ENCODE measurements around the gene TST. TPM values are rescaled to one million over a fixed set of nuclear protein-coding genes. Genes with fewer than 3 reads are reported as not detected.

The TST gene
- total RNA-seq, 4 donors from 2014 or later = 27.0 to 44.8 (median 38.6) TPM

DNA sequence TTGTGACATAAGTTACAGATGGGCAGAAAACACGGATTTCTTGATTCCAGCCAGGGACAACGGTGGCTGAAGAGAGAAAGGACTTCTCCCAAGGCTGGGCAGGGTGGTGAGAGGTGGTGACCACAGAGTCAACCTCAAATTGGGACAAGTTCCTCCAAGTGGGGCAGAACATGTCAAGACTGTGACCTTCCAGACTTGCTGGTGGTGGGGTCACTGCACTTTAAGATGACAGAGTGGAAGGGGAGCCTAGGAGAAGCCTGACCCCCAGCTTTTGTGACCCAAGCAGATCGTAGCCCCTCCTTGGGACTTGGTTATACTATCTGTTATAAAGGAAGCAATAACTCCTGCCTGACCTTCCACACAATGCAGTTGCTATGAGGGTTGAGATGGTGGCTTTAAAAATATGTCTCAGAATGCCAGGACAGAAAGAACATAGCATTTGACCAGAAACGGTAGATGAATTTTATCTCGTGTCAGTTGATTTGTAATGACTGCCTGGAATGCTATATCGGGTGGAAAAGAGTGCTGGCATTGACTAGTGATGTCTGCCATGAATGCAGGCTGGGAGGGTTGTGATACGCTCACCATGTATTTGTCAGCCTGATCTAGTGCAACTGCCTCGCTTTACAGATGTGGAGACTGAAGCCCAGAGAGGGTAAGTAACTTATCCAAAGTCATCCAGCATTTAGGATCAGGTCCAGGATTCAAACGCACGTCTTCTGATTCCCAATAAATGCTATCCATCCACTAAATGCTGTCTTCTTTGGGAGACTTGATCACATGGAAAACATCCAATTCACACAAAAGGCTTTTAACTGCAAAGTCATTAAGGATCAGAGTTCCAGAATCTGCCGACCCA lies 18.3 kb downstream of the TST start:
- DNase-seq (ENCODE audit: extremely low spot score) = no peak
- no peak overlapping the region for H3K27ac ChIP-seq (replicated peaks in 1 of 4)
- H3K4me3 ChIP-seq = no peak overlapping the region
- intact Hi-C loops (cut with DNase I) = no loop called here
- no peaks in the 10 kb centered on the region for H3K4me1 ChIP-seq
- peaks cover 0 to 28% (median 0%) of the 10 kb centered on the region in 4 donors for H3K27me3 ChIP-seq
- TF ChIP-seq POLR2A (IDR thresholded peaks at IDR 0.05; ENCODE audit: low read depth) (no peak), EP300 (IDR thresholded peaks at IDR 0.05) (no peak), POLR2AphosphoS5 (IDR thresholded peaks at IDR 0.05) (no peak)
- TF ChIP-seq, protein P1, sequence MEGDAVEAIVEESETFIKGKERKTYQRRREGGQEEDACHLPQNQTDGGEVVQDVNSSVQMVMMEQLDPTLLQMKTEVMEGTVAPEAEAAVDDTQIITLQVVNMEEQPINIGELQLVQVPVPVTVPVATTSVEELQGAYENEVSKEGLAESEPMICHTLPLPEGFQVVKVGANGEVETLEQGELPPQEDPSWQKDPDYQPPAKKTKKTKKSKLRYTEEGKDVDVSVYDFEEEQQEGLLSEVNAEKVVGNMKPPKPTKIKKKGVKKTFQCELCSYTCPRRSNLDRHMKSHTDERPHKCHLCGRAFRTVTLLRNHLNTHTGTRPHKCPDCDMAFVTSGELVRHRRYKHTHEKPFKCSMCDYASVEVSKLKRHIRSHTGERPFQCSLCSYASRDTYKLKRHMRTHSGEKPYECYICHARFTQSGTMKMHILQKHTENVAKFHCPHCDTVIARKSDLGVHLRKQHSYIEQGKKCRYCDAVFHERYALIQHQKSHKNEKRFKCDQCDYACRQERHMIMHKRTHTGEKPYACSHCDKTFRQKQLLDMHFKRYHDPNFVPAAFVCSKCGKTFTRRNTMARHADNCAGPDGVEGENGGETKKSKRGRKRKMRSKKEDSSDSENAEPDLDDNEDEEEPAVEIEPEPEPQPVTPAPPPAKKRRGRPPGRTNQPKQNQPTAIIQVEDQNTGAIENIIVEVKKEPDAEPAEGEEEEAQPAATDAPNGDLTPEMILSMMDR (IDR thresholded peaks at IDR 0.05) = no peak
- WGBS = 73% methylated on average over 11 of the region's 11 CpGs
- H3K9me3 ChIP-seq = no peaks in the 10 kb centered on the region
- H3K36me3 ChIP-seq = no peaks in the 10 kb centered on the region

DNA sequence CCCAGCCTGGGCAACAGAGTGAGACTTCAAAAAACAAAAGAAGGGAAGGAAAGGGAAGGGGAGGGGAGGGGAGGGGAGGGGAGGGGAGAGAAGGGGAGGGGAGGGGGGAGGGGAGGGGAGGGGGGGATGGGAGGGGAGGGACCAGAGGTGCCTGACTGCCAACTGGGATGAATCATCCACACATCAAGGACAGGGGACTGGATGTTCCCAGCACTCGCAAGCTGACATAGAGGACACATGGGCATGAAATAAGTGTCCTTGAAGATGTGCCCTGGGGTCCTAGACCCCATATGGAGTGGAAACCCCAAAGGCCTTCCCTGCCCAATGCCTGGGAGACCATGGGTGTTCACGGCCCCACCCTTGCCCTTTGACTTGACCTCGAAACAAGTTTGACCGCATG lies 19.8 kb downstream of the TST start:
- WGBS = 91% methylated on average over 4 of the region's 4 CpGs
- H3K4me1 ChIP-seq = no peaks in the 10 kb centered on the region
- TF ChIP-seq POLR2A (IDR thresholded peaks at IDR 0.05; ENCODE audit: low read depth) (no peak), EP300 (IDR thresholded peaks at IDR 0.05) (no peak), POLR2AphosphoS5 (IDR thresholded peaks at IDR 0.05) (no peak)
- TF ChIP-seq, protein P1 (IDR thresholded peaks at IDR 0.05) = no peak
- peaks cover 0 to 28% (median 0%) of the 10 kb centered on the region in 4 donors for H3K27me3 ChIP-seq
- no peak overlapping the region for H3K4me3 ChIP-seq
- H3K27ac ChIP-seq (replicated peaks in 1 of 4) = no peak overlapping the region
- no peaks in the 10 kb centered on the region for H3K36me3 ChIP-seq
- DNase-seq (ENCODE audit: extremely low spot score) = no peak
- H3K9me3 ChIP-seq = no peaks in the 10 kb centered on the region
- intact Hi-C loops (cut with DNase I) = no loop called here

DNA sequence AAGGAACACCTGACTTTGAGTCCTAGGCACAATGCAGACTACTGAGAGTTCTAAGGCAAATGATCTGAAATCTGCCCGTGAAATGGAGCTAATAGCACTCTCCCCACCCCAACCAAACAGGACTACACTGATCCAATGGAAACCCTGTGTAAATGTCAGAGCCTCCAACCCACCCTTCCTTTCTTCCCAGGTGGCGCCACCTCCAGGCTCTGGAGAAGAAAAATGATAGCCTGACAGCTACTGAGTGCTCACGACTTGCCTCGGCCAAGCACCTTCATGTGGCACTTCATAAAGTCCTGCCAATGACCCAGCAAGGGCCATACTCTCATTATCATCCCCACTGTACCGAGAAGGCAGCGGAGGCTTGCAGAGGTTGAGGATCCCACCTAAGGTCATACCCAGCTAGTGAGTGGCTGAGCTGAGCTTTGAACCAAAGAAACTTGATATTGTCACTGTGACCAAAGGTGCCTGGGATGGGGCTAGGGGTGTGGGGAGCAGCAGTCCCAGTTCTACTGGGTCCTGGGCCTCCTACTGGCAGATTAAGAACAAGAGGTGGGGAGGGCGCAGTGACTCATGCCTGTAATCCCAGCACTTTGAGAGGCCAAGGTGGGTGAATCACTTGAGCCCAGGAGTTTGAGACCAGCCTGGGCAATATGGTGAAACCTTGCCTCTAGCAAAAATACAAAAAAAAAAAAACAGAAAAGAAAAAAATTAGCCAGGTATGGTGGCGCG lies 20.5 kb downstream of the TST start:
- Histone ChIP-seq H3K9me3 (no peaks in the 10 kb centered on the region), H3K27me3 (peaks cover 0 to 22% (median 0%) of the 10 kb centered on the region in 4 donors), H3K4me3 (no peak overlapping the region), H3K27ac (replicated peaks in 1 of 4) (no peak overlapping the region), H3K4me1 (no peaks in the 10 kb centered on the region), H3K36me3 (no peaks in the 10 kb centered on the region)
- intact Hi-C loops (cut with DNase I) = no loop called here
- 76% methylated on average over 9 of the region's 9 CpGs for WGBS
- TF ChIP-seq, protein P1 (IDR thresholded peaks at IDR 0.05) = no peak
- TF ChIP-seq POLR2AphosphoS5 (IDR thresholded peaks at IDR 0.05) = no peak
- no peak for TF ChIP-seq POLR2A (IDR thresholded peaks at IDR 0.05; ENCODE audit: low read depth)
- no peak for DNase-seq (ENCODE audit: extremely low spot score)

DNA sequence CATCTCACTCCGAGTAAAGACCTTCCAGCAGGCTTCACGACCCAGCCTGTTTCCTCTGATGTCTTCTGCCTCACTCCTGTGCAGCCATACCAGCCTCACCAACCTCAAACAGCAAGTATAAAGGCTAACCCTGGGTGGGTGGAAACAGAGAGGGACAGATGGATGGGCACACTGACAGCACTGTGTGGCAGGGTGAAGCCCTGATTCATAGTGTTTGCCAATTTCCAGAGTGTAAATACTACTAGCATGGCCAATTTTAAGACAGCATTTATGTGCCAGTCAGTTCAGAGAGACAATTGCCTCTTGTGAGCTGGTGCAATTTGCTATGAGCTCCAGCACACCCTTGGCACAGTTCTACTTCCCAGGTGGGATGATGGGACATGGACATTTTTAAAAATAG lies 21.5 kb downstream of the TST start:
- Histone ChIP-seq H3K4me3 (no peak overlapping the region), H3K27ac (replicated peaks in 1 of 4) (no peak overlapping the region), H3K27me3 (peaks cover 0 to 19% (median 0%) of the 10 kb centered on the region in 4 donors), H3K4me1 (no peaks in the 10 kb centered on the region), H3K9me3 (no peaks in the 10 kb centered on the region), H3K36me3 (no peaks in the 10 kb centered on the region)
- intact Hi-C loops (cut with DNase I) = no loop called here
- no peak for DNase-seq (ENCODE audit: extremely low spot score)
- 74% methylated on average over 2 of the region's 2 CpGs for WGBS
- TF ChIP-seq, protein P1 (IDR thresholded peaks at IDR 0.05) = no peak
- TF ChIP-seq POLR2AphosphoS5 (IDR thresholded peaks at IDR 0.05) = no peak
